Measurements from ENCODE around the gene SLIT3.

Gene SLIT3

GRCh38 chr5:169183576-169183975 is 117.4 kb downstream of the SLIT3 start:
- Histone ChIP-seq H3K79me2 (ENCODE audit: insufficient read depth, low read length) (no peaks in the 10 kb centered on the region), H3K4me3 (ENCODE audit: insufficient read depth, low read length, poor library complexity, severe bottlenecking) (no peak overlapping the region), H3K9ac (ENCODE audit: low read length) (no peak overlapping the region), H3K27me3 (ENCODE audit: low read length) (no peaks in the 10 kb centered on the region; the same call in 1 of the 2 replicates), H2AFZ (ENCODE audit: low read depth, low read length, severe bottlenecking) (no peak overlapping the region), H3K9me3 (ENCODE audit: insufficient read depth, low read length) (no peaks in the 10 kb centered on the region), H3K9me2 (replicated peaks; ENCODE audit: insufficient read depth, low read length) (no peaks in the 10 kb centered on the region), H3K36me3 (ENCODE audit: low read length) (no peaks in the 10 kb centered on the region), H3K27ac (ENCODE audit: low read depth, low read length) (no peak overlapping the region), H3K4me2 (ENCODE audit: low read depth, low read length, poor library complexity, severe bottlenecking) (no peak overlapping the region), H4K20me1 (ENCODE audit: low read depth, low read length) (no peaks in the 10 kb centered on the region), H3F3A (ENCODE audit: insufficient read depth) (no peaks in the 10 kb centered on the region)
- TF ChIP-seq EZH2phosphoT487 (conservative IDR thresholded peaks at IDR 0.05; ENCODE audit: low read length) (no peak), CTCF (IDR thresholded peaks at IDR 0.05; ENCODE audit: insufficient read depth, low read length, poor library complexity, severe bottlenecking) (no peak)

GRCh38 chr5:169182797-169183196 is 118.1 kb downstream of the SLIT3 start:
- H3F3A ChIP-seq (ENCODE audit: insufficient read depth): no peaks in the 10 kb centered on the region
- H3K9me3 ChIP-seq (ENCODE audit: insufficient read depth, low read length): no peaks in the 10 kb centered on the region
- H3K36me3 ChIP-seq (ENCODE audit: low read length): no peaks in the 10 kb centered on the region
- no peaks in the 10 kb centered on the region for H3K79me2 ChIP-seq (ENCODE audit: insufficient read depth, low read length)
- H3K9ac ChIP-seq (ENCODE audit: low read length): no peak overlapping the region
- no peak overlapping the region for H3K4me3 ChIP-seq (ENCODE audit: insufficient read depth, low read length, poor library complexity, severe bottlenecking)
- H4K20me1 ChIP-seq (ENCODE audit: low read depth, low read length): no peaks in the 10 kb centered on the region
- H3K9me2 ChIP-seq (replicated peaks; ENCODE audit: insufficient read depth, low read length): no peaks in the 10 kb centered on the region
- H2AFZ ChIP-seq (ENCODE audit: low read depth, low read length, severe bottlenecking): no peak overlapping the region
- TF ChIP-seq EZH2phosphoT487 (conservative IDR thresholded peaks at IDR 0.05; ENCODE audit: low read length) (no peak), CTCF (IDR thresholded peaks at IDR 0.05; ENCODE audit: insufficient read depth, low read length, poor library complexity, severe bottlenecking) (no peak)
- H3K4me2 ChIP-seq (ENCODE audit: low read depth, low read length, poor library complexity, severe bottlenecking): no peak overlapping the region
- no peaks in the 10 kb centered on the region; the same call in 1 of the 2 replicates for H3K27me3 ChIP-seq (ENCODE audit: low read length)
- no peak overlapping the region for H3K27ac ChIP-seq (ENCODE audit: low read depth, low read length)

- no peaks in the 10 kb centered on the region; the same call in 1 of the 2 replicates for H3K27me3 ChIP-seq (ENCODE audit: low read length)
- no peak overlapping the region for H3K9ac ChIP-seq (ENCODE audit: low read length)
- no peak for TF ChIP-seq CTCF (IDR thresholded peaks at IDR 0.05; ENCODE audit: insufficient read depth, low read length, poor library complexity, severe bottlenecking)
- TF ChIP-seq EZH2phosphoT487 (conservative IDR thresholded peaks at IDR 0.05; ENCODE audit: low read length): no peak
- H3K9me2 ChIP-seq (replicated peaks; ENCODE audit: insufficient read depth, low read length): no peaks in the 10 kb centered on the region
- no peaks in the 10 kb centered on the region for H3K36me3 ChIP-seq (ENCODE audit: low read length)
- no peaks in the 10 kb centered on the region for H3F3A ChIP-seq (ENCODE audit: insufficient read depth)
- H4K20me1 ChIP-seq (ENCODE audit: low read depth, low read length): no peaks in the 10 kb centered on the region
- H3K9me3 ChIP-seq (ENCODE audit: insufficient read depth, low read length): no peaks in the 10 kb centered on the region
- H3K27ac ChIP-seq (ENCODE audit: low read depth, low read length): no peak overlapping the region
- H3K4me3 ChIP-seq (ENCODE audit: insufficient read depth, low read length, poor library complexity, severe bottlenecking): no peak overlapping the region
- H3K4me2 ChIP-seq (ENCODE audit: low read depth, low read length, poor library complexity, severe bottlenecking): no peak overlapping the region
- no peak overlapping the region for H2AFZ ChIP-seq (ENCODE audit: low read depth, low read length, severe bottlenecking)
- no peaks in the 10 kb centered on the region for H3K79me2 ChIP-seq (ENCODE audit: insufficient read depth, low read length)
Measured at GRCh38 chr5:169181814-169182213, 119.1 kb downstream of the SLIT3 start.

Data from SU-DHL-6 (cell line).